GM12878 (cell line): ENCODE measurements around the gene C1QTNF7. TPM values are rescaled to one million over a fixed set of nuclear protein-coding genes. Genes with fewer than 3 reads are reported as not detected.

ENCODE experiments used
- ATAC-seq: fragments of 200-7000 bp; cut with Tn5 transposase; 3 replicates; pipeline ENCODE4 v1.9.1; 2020; ENCODE audit warnings: mild to moderate bottlenecking, moderate library complexity
- BruUV-seq: library from RNA; stranded (reverse); fragments of 400-500 nt; replicated peaks from 2 replicates; lab custom pipeline; 2021; lab: Mats Ljungman, UMichigan
- CTCF ChIA-PET: fragments of 300-600 bp; sonication (Branson Sonifier 250); formaldehyde crosslinking; extraction: SDS; loops from one replicate; lab custom pipeline; 2021; ENCODE audit warnings: inconsistent platforms; lab: Yijun Ruan, JAX
- POLR2A ChIA-PET: fragments of 350-600 bp; formaldehyde crosslinking; extraction: SDS; loops from one replicate; lab custom pipeline; 2021; ENCODE audit warnings: inconsistent platforms; lab: Charles Lee
- RAD21 ChIA-PET: fragments of 300-600 bp; sonication (Branson Sonifier 250); formaldehyde crosslinking; loops from one replicate; lab custom pipeline; 2023; ENCODE audit warnings: antibody characterized with exemption; ENCODE audit not compliant: unreplicated experiment; lab: Charles Lee
- SMC1A ChIA-PET: fragments of 300-600 bp; sonication (Branson Sonifier 250); formaldehyde crosslinking; loops from one replicate; lab custom pipeline; 2023; ENCODE audit not compliant: unreplicated experiment, uncharacterized antibody; lab: Charles Lee
- DNase-seq: peaks from one replicate; pipeline ENCODE4 v3.0.0-alpha.2; 2011; ENCODE audit warnings: low read depth, low spot score
- FAIRE-seq: peaks from 3 replicates; lab custom pipeline; 2011; peaks lifted over from hg19 to GRCh38; lab: Jason Lieb, UNC
- H2AFZ ChIP-seq: 2 replicates; pipeline ENCODE4 v1.6.0; 2011; ENCODE audit warnings: low read depth, low read length, control low read depth; ENCODE audit not compliant: control insufficient read depth
- H3K27ac ChIP-seq: 2 replicates; pipeline ENCODE4 v1.5.1; 2011; ENCODE audit warnings: control low read depth; ENCODE audit not compliant: control insufficient read depth, insufficient read depth
- H3K27me3 ChIP-seq, 2 experiments: replicated peaks in 1 of 2; 2 replicates each; pipeline versions ENCODE4 v1.6.0 to v1.6.1; 2011; ENCODE audit warnings: low read length in 1 of 2; ENCODE audit not compliant: control insufficient read depth in 2 of 2, insufficient read depth in 2 of 2
- H3K36me3 ChIP-seq, 2 experiments: 2 replicates each; pipeline ENCODE4 v1.5.1; 2011; ENCODE audit warnings: low read length in 1 of 2; ENCODE audit not compliant: control insufficient read depth in 2 of 2, insufficient read depth in 2 of 2
- H3K4me1 ChIP-seq: 2 replicates; pipeline ENCODE4 v1.6.1; 2011; ENCODE audit warnings: mild to moderate bottlenecking, low read length, moderate library complexity, mixed read lengths; ENCODE audit not compliant: control insufficient read depth, insufficient read depth
- H3K4me2 ChIP-seq: 2 replicates; pipeline ENCODE4 v1.6.0; 2011; ENCODE audit warnings: control low read depth; ENCODE audit not compliant: control insufficient read depth, insufficient read depth
- H3K4me3 ChIP-seq: fragments of 200-600 bp; sonication (generic); 2 replicates; pipeline ENCODE4 v1.5.1; 2016
- H3K79me2 ChIP-seq: 2 replicates; pipeline ENCODE4 v1.6.0; 2011; ENCODE audit warnings: low read length; ENCODE audit not compliant: control insufficient read depth, insufficient read depth
- H3K9ac ChIP-seq: 2 replicates; pipeline ENCODE4 v1.8.0; 2011; ENCODE audit warnings: low read length, control low read depth, mixed read lengths; ENCODE audit not compliant: control insufficient read depth, insufficient read depth
- H3K9me3 ChIP-seq: replicated peaks from 3 replicates; pipeline ENCODE4 v1.5.1; 2011; ENCODE audit warnings: mild to moderate bottlenecking, low read length; ENCODE audit not compliant: control insufficient read depth, insufficient read depth
- H4K20me1 ChIP-seq: 2 replicates; pipeline ENCODE4 v1.6.0; 2011; ENCODE audit not compliant: control insufficient read depth, insufficient read depth
- KDM1A ChIP-seq: fragments of 200-600 bp; sonication (generic); IDR thresholded peaks from 2 replicates; pipeline ENCODE4 v1.6.1; 2016; ENCODE audit warnings: borderline replicate concordance
- RB1 ChIP-seq: fragments of 450-650 bp; formaldehyde crosslinking; IDR thresholded peaks from 2 replicates; pipeline ENCODE4 v1.6.1; 2017; ENCODE audit warnings: mild to moderate bottlenecking, borderline replicate concordance
- WGBS: methylation state at CpG from one replicate; pipeline ENCODE4 v1.1.6; 2016; ENCODE audit warnings: low lambda C conversion rate; ENCODE audit not compliant: insufficient replicate concordance, insufficient coverage; ENCODE audit errors: missing lambda C conversion rate; 5-methylcytosine and 5-hydroxymethylcytosine counted together
- in situ Hi-C: fragments of 300-500 bp; cut with MboI; formaldehyde crosslinking; loops from 9 replicates; pipeline ENCODE4 v1.14.3; 2018; ENCODE audit warnings: mixed read lengths
- intact Hi-C: fragments of 100-400 bp; cut with micrococcal nuclease; formaldehyde crosslinking; loops from one replicate; pipeline ENCODE4 v1.14.2; 2022; ENCODE audit not compliant: unreplicated experiment
- polyA plus RNA-seq, 11 experiments: library from polyadenylated mRNA; depleted of rRNA in 4 of 11; unstranded in 6 of 11; stranded (reverse) in 5 of 11; fragments of >200 nt; fragmentation: Nextera tagmentation in 4 of 11; fragmentation: Illumina TruSeq in 1 of 11; extraction: Ambion mirVana in 4 of 11; extraction: Trizol in 1 of 11; gene quantifications; 1 replicate in 1 of 11; 2 replicates in 10 of 11; pipeline versions ENCODE4 v1.2.1 to v1.2.3, GENCODE V29; 2011 to 2016; ENCODE audit warnings: inconsistent platforms in 2 of 11, missing spikeins in 2 of 11, low read depth in 1 of 11
- small RNA-seq: library from RNA; depleted of rRNA; stranded (forward); fragments of <200 nt; gene quantifications from one replicate; pipeline ENCODE3, GENCODE V24; 2014
- total RNA-seq, 4 experiments: library from RNA; depleted of rRNA in 3 of 4; stranded (reverse); fragments of >200 nt in 3 of 4; fragmentation: Illumina TruSeq in 1 of 4; extraction: Trizol in 1 of 4; gene quantifications; 2 replicates each; pipeline versions ENCODE4 v1.2.1 to v1.2.3, GENCODE V29; 2013 to 2021
- TF ChIP-seq, protein P1 (sequence below): fragments of 450-650 bp; IDR thresholded peaks from 2 replicates; pipeline ENCODE4 v1.6.1; 2017; ENCODE audit warnings: mild to moderate bottlenecking, low read depth, inconsistent platforms; ENCODE audit not compliant: poor library complexity, severe bottlenecking
- TF ChIP-seq, protein P2 (sequence below): fragments of 150-350 bp; IDR thresholded peaks from 2 replicates; pipeline ENCODE4 v1.6.1; 2014; ENCODE audit warnings: mild to moderate bottlenecking, low read depth, low read length

The C1QTNF7 gene
- total and polyA plus RNA-seq, 10 of the 15 experiments (the other 5 are each of a cell fraction or from before 2014, with no cell fraction given) = not detected

- Histone ChIP-seq H3K4me1 (no peaks in the 10 kb centered on the region), H4K20me1 (no peaks in the 10 kb centered on the region), H3K36me3 (no peaks in the 10 kb centered on the region), H2AFZ (no peak overlapping the region), H3K4me2 (no peak overlapping the region), H3K27me3 (no peaks in the 10 kb centered on the region), H3K79me2 (no peaks in the 10 kb centered on the region), H3K4me3 (no peak overlapping the region), H3K27ac (no peak overlapping the region), H3K9me3 (no peaks in the 10 kb centered on the region; the same call in 2 of the 3 replicates), H3K9ac (no peak overlapping the region)
- ChIA-PET CTCF (no interaction called here), RAD21 (no interaction called here), SMC1A (no interaction called here), POLR2A (no interaction called here)
- TF ChIP-seq, protein P1, sequence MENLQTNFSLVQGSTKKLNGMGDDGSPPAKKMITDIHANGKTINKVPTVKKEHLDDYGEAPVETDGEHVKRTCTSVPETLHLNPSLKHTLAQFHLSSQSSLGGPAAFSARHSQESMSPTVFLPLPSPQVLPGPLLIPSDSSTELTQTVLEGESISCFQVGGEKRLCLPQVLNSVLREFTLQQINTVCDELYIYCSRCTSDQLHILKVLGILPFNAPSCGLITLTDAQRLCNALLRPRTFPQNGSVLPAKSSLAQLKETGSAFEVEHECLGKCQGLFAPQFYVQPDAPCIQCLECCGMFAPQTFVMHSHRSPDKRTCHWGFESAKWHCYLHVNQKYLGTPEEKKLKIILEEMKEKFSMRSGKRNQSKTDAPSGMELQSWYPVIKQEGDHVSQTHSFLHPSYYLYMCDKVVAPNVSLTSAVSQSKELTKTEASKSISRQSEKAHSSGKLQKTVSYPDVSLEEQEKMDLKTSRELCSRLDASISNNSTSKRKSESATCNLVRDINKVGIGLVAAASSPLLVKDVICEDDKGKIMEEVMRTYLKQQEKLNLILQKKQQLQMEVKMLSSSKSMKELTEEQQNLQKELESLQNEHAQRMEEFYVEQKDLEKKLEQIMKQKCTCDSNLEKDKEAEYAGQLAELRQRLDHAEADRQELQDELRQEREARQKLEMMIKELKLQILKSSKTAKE = no peak
- TF ChIP-seq, protein P2, sequence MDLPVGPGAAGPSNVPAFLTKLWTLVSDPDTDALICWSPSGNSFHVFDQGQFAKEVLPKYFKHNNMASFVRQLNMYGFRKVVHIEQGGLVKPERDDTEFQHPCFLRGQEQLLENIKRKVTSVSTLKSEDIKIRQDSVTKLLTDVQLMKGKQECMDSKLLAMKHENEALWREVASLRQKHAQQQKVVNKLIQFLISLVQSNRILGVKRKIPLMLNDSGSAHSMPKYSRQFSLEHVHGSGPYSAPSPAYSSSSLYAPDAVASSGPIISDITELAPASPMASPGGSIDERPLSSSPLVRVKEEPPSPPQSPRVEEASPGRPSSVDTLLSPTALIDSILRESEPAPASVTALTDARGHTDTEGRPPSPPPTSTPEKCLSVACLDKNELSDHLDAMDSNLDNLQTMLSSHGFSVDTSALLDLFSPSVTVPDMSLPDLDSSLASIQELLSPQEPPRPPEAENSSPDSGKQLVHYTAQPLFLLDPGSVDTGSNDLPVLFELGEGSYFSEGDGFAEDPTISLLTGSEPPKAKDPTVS = no peak
- TF ChIP-seq RB1 (no peak), KDM1A (no peak)
- BruUV-seq = no TSS peak
- DNase-seq (no peak), FAIRE-seq (no peak), ATAC-seq (no peak)
- 46% methylated on average over 1 of the region's 1 CpG for WGBS
- intact Hi-C loops = no loop called here
- in situ Hi-C loops = no loop called here
These were observed 67.8 kb downstream of the C1QTNF7 start for GRCh38 chr4:15495621-15496020.

Small RNAs within 50 kb of the gene (small RNA-seq; reads per million reads assigned to genes)
- gene AC007016.1 = not detected

Other genes with a start within 250 kb of the C1QTNF7 start
- gene CC2D2A, start 41.8 kb downstream of the C1QTNF7 start, total RNA-seq (2014; rRNA removed) = 0.06 and 0.49 TPM in 2 replicates
- 0.13 and 0.18 TPM in 2 replicates for gene CC2D2A, start 41.8 kb downstream of the C1QTNF7 start, total RNA-seq (2014; rRNA removed; fragmentation: Illumina TruSeq; extraction: Trizol)
- gene CC2D2A, start 41.8 kb downstream of the C1QTNF7 start, total RNA-seq (2021) = 0.64 and 0.67 TPM in 2 replicates
- 0.04 and 0.20 TPM in 2 replicates for gene CC2D2A, start 41.8 kb downstream of the C1QTNF7 start, polyA plus RNA-seq (2011; rRNA removed)
- gene CC2D2A, start 41.8 kb downstream of the C1QTNF7 start, polyA plus RNA-seq (2014; fragmentation: Illumina TruSeq; extraction: Trizol) = 0.21 and 0.32 TPM in 2 replicates
- under 1 TPM; 0.26 to 0.43 TPM for gene CC2D2A, start 41.8 kb downstream of the C1QTNF7 start, polyA plus RNA-seq (2014; fragmentation: Nextera tagmentation; extraction: Ambion mirVana)
- gene CC2D2A, start 41.8 kb downstream of the C1QTNF7 start, polyA plus RNA-seq (2014; rRNA removed) = 0.28 and 1.1 TPM in 2 replicates
- under 1 TPM; 0.11 to 0.27 TPM for gene CC2D2A, start 41.8 kb downstream of the C1QTNF7 start, polyA plus RNA-seq (2016; fragmentation: Nextera tagmentation; extraction: Ambion mirVana)
- gene FBXL5, start 227.3 kb downstream of the C1QTNF7 start, total RNA-seq (2014; rRNA removed) = 39.5 and 42.5 TPM in 2 replicates
- gene FBXL5, start 227.3 kb downstream of the C1QTNF7 start, total RNA-seq (2014; rRNA removed; fragmentation: Illumina TruSeq; extraction: Trizol) = 34.7 and 36.7 TPM in 2 replicates
- gene FBXL5, start 227.3 kb downstream of the C1QTNF7 start, total RNA-seq (2021) = 30.7 and 31.9 TPM in 2 replicates
- gene FBXL5, start 227.3 kb downstream of the C1QTNF7 start, polyA plus RNA-seq (2011; rRNA removed) = 46.2 and 69.1 TPM in 2 replicates
- 25.1 and 36.0 TPM in 2 replicates for gene FBXL5, start 227.3 kb downstream of the C1QTNF7 start, polyA plus RNA-seq (2014; fragmentation: Illumina TruSeq; extraction: Trizol)
- gene FBXL5, start 227.3 kb downstream of the C1QTNF7 start, polyA plus RNA-seq (2014; fragmentation: Nextera tagmentation; extraction: Ambion mirVana) = 10 to 100 TPM; 10.1 to 12.3 TPM
- 23.8 and 32.3 TPM in 2 replicates for gene FBXL5, start 227.3 kb downstream of the C1QTNF7 start, polyA plus RNA-seq (2014; rRNA removed)
- 10 to 100 TPM; 42.2 to 44.5 TPM for gene FBXL5, start 227.3 kb downstream of the C1QTNF7 start, polyA plus RNA-seq (2016; fragmentation: Nextera tagmentation; extraction: Ambion mirVana)